A549 treated with RU486 at 1 μM for 4 hours (cell line): ENCODE results near the gene RUFY3. TPM values are rescaled to one million over a fixed set of nuclear protein-coding genes. Genes with fewer than 3 reads are reported as not detected.

Experiments used
- total RNA-seq: library from RNA; stranded (reverse); fragments of 200-300 nt; extraction: Qiagen RNA extraction; gene quantifications from 5 replicates; pipeline ENCODE4 v1.2.3, GENCODE V29; 2022; ENCODE audit warnings: low read depth

Gene RUFY3
- 5.7 to 8.4 TPM (median 7.4 TPM) in 5 replicates for total RNA-seq

GRCh38 chr4:70721747-70722146 is at the start of gene RUFY3:
RUFY3 (plus strand) TSS chr4:70721964; CDS start chr4:70722574, 610 bp downstream.

GRCh38 chr4:70687821-70688794 is 33.7 kb upstream of the RUFY3 start, which contains the start of gene UTP3:
UTP3 (plus strand) TSS chr4:70688532; CDS start chr4:70688678, 146 bp downstream.

GRCh38 chr4:70839589-70840093 is 117.9 kb downstream of the RUFY3 start, which contains the start of gene GRSF1:
GRSF1 (minus strand) TSS chr4:70839890; CDS start chr4:70839827, 63 bp downstream.

Other genes with a start within 250 kb of the RUFY3 start
- gene MUC7, start 249.8 kb upstream of the RUFY3 start, total RNA-seq: not detected in 5 replicates
- 0.13 TPM in 1 of 5 replicates, not detected in the others for gene AMTN, start 203.4 kb upstream of the RUFY3 start, total RNA-seq
- gene AMBN, start 129.7 kb upstream of the RUFY3 start, total RNA-seq: not detected in 5 replicates
- not detected in 5 replicates for gene ENAM, start 93.2 kb upstream of the RUFY3 start, total RNA-seq
- gene JCHAIN, start 55.5 kb upstream of the RUFY3 start, total RNA-seq: 0.45 to 1.4 TPM in 2 of 5 replicates, not detected in the others
- 34.9 to 47.9 TPM (median 37.4 TPM) in 5 replicates for gene UTP3, start 33.4 kb upstream of the RUFY3 start, total RNA-seq
- 68.1 to 87.9 TPM (median 78.6 TPM) in 5 replicates for gene GRSF1, start 117.9 kb downstream of the RUFY3 start, total RNA-seq
- gene MOB1B, start 180.4 kb downstream of the RUFY3 start, total RNA-seq: 3.5 to 7.1 TPM (median 6.9 TPM) in 5 replicates